Prostate gland (tissue), 2 donors: ENCODE measurements around the gene G6PC2.

Experiments
- POLR2A ChIP-seq: fragments of 450-650 bp; IDR thresholded peaks from one replicate; pipeline ENCODE4 v1.6.1; 2016; ENCODE audit warnings: antibody characterized with exemption, mild to moderate bottlenecking
- POLR2AphosphoS5 ChIP-seq: sonication (generic); formaldehyde crosslinking; IDR thresholded peaks from one replicate; pipeline ENCODE4 v1.6.1; 2017; ENCODE audit warnings: antibody characterized with exemption
- TF ChIP-seq, protein P1 (sequence below), 4 experiments: fragments of 200-600 bp in 2 of 4; fragments of 450-650 bp in 2 of 4; sonication (generic) in 2 of 4; IDR thresholded peaks; 1 replicate in 3 of 4; 2 replicates in 1 of 4; pipeline ENCODE4 v1.5.1; 2016 to 2019; ENCODE audit warnings: antibody characterized with exemption in 4 of 4, mild to moderate bottlenecking in 2 of 4, moderate library complexity in 2 of 4

DNA sequence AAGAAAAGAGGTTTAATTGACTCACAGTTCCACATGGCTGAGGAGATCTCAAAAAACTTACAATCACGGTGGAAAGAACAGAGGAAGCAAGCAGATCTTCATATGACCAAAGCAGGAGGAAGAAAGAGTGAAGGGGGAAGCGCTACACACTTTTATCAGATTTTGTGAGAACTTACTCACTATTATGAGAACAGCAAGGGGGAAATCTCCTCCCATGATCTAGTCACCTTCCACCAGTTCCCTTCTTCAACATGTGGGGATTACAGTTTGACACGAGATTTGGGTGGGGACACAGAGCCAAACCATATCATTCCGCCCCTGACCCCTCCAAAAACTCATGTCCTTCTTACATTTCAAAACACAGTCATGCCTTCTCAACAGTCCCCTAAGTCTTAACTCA is 54.2 kb downstream of the G6PC2 start:
- TF ChIP-seq, protein P1, sequence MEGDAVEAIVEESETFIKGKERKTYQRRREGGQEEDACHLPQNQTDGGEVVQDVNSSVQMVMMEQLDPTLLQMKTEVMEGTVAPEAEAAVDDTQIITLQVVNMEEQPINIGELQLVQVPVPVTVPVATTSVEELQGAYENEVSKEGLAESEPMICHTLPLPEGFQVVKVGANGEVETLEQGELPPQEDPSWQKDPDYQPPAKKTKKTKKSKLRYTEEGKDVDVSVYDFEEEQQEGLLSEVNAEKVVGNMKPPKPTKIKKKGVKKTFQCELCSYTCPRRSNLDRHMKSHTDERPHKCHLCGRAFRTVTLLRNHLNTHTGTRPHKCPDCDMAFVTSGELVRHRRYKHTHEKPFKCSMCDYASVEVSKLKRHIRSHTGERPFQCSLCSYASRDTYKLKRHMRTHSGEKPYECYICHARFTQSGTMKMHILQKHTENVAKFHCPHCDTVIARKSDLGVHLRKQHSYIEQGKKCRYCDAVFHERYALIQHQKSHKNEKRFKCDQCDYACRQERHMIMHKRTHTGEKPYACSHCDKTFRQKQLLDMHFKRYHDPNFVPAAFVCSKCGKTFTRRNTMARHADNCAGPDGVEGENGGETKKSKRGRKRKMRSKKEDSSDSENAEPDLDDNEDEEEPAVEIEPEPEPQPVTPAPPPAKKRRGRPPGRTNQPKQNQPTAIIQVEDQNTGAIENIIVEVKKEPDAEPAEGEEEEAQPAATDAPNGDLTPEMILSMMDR (IDR thresholded peaks at IDR 0.05): no peak
- no peak for TF ChIP-seq POLR2AphosphoS5
- TF ChIP-seq POLR2A: no peak
